K562 (cell line): ENCODE results near the gene PHC1. TPM values are rescaled to one million over a fixed set of nuclear protein-coding genes. Genes with fewer than 3 reads are reported as not detected.

ENCODE experiments used
- ATAC-seq: fragments of 200-7000 bp; cut with Tn5 transposase; 3 replicates; pipeline ENCODE4 v1.9.1; 2020; ENCODE audit warnings: moderate library complexity
- BruUV-seq: library from RNA; stranded (reverse); fragments of 400-500 nt; replicated peaks from 2 replicates; lab custom pipeline; 2021; lab: Mats Ljungman, UMichigan
- CTCF ChIA-PET: fragments of 300-600 bp; formaldehyde crosslinking; extraction: SDS; loops from one replicate; lab custom pipeline; 2021; ENCODE audit warnings: low intra/inter-chr PET ratio; lab: Yijun Ruan, JAX
- POLR2A ChIA-PET: fragments of 300-600, 350-650 bp; sonication (Branson Sonifier 250); formaldehyde crosslinking; extraction: SDS; loops from one replicate; lab custom pipeline; 2021; ENCODE audit warnings: antibody characterized with exemption, inconsistent platforms; lab: Yijun Ruan, JAX
- DNase-seq, 4 experiments: peaks; one replicate each; pipeline versions ENCODE4 v3.0.0 to v3.0.0-alpha.2; 2011 to 2018; ENCODE audit warnings: low spot score in 3 of 4, mixed read lengths in 3 of 4; ENCODE audit errors: extremely low read depth in 1 of 4
- FAIRE-seq: peaks from 2 replicates; lab custom pipeline; 2011; peaks lifted over from hg19 to GRCh38; lab: Jason Lieb, UNC
- H2AFZ ChIP-seq: 2 replicates; pipeline ENCODE4 v1.6.0; 2011; ENCODE audit warnings: low read depth, low read length, control low read depth, inconsistent platforms
- H3K27ac ChIP-seq: fragments of 200-600 bp; 3 replicates; pipeline ENCODE4 v1.8.0; 2011; ENCODE audit warnings: low read depth, mild to moderate bottlenecking, control low read depth, inconsistent platforms, low read length, moderate library complexity, mixed read lengths; ENCODE audit errors: extremely low read depth
- H3K27me3 ChIP-seq, 2 experiments: fragments of 300-600 bp in 1 of 2; 2 replicates in 1 of 2; 3 replicates in 1 of 2; pipeline versions ENCODE4 v1.6.0 to v1.8.0; 2011; ENCODE audit warnings: inconsistent platforms in 2 of 2, low read length in 2 of 2, mild to moderate bottlenecking in 1 of 2, mixed read lengths in 1 of 2, moderate library complexity in 1 of 2; ENCODE audit not compliant: control insufficient read depth in 2 of 2, insufficient read depth in 2 of 2
- H3K36me3 ChIP-seq: fragments of 300-600 bp; 3 replicates; pipeline ENCODE4 v1.8.0; 2011; ENCODE audit warnings: mild to moderate bottlenecking, low read length, inconsistent platforms; ENCODE audit not compliant: control insufficient read depth, insufficient read depth
- H3K4me1 ChIP-seq, 2 experiments: fragments of 200-600 bp in 1 of 2; replicated peaks in 1 of 2; 2 replicates in 1 of 2; 3 replicates in 1 of 2; pipeline versions ENCODE4 v1.5.1 to v1.8.0; 2011; ENCODE audit warnings: inconsistent platforms in 2 of 2, low read length in 2 of 2, mild to moderate bottlenecking in 1 of 2, mixed read lengths in 1 of 2, moderate library complexity in 1 of 2; ENCODE audit not compliant: control insufficient read depth in 2 of 2, insufficient read depth in 2 of 2
- H3K4me2 ChIP-seq: 2 replicates; pipeline ENCODE4 v1.6.1; 2011; ENCODE audit warnings: low read length, control low read depth, inconsistent platforms, mixed read lengths; ENCODE audit not compliant: insufficient read depth
- H3K4me3 ChIP-seq: fragments of 200-600 bp; sonication (generic), shearing (Covaris generic); 2 replicates; pipeline ENCODE4 v1.5.1; 2016; ENCODE audit warnings: control low read depth, inconsistent platforms
- H3K79me2 ChIP-seq: fragments of 200-600 bp; 3 replicates; pipeline ENCODE4 v1.8.0; 2011; ENCODE audit warnings: low read length, inconsistent platforms; ENCODE audit not compliant: control insufficient read depth, insufficient read depth
- H3K9ac ChIP-seq, 2 experiments: 2 replicates each; pipeline versions ENCODE4 v1.6.0 to v1.6.1; 2011; ENCODE audit warnings: low read depth in 2 of 2, low read length in 2 of 2, control low read depth in 1 of 2, inconsistent platforms in 1 of 2, mild to moderate bottlenecking in 1 of 2, mixed read lengths in 1 of 2; ENCODE audit not compliant: insufficient read depth in 1 of 2
- H3K9me1 ChIP-seq: one replicate; pipeline ENCODE4 v1.6.0; 2011; ENCODE audit warnings: inconsistent platforms, mild to moderate bottlenecking, low read length, moderate library complexity; ENCODE audit not compliant: control insufficient read depth, insufficient read depth
- H3K9me3 ChIP-seq: replicated peaks from 2 replicates; pipeline ENCODE4 v1.5.1; 2011; ENCODE audit warnings: low read depth, low read length, inconsistent platforms; ENCODE audit not compliant: control insufficient read depth, insufficient read depth
- H4K20me1 ChIP-seq: replicated peaks from 2 replicates; pipeline ENCODE4 v1.6.1; 2011; ENCODE audit warnings: low read length, inconsistent platforms, mixed read lengths; ENCODE audit not compliant: control insufficient read depth, insufficient read depth
- KDM1A ChIP-seq, 2 experiments: fragments of 450-650 bp; IDR thresholded peaks; 2 replicates each; pipeline ENCODE4 v1.6.1; 2016; ENCODE audit warnings: mild to moderate bottlenecking in 2 of 2
- MEIS2 ChIP-seq: fragments of 450-650 bp; IDR thresholded peaks from 2 replicates; pipeline ENCODE4 v1.6.1; 2014; ENCODE audit warnings: mild to moderate bottlenecking; ENCODE audit not compliant: partially characterized antibody
- TCF3 ChIP-seq: sonication (generic); formaldehyde crosslinking; IDR thresholded peaks from 2 replicates; pipeline ENCODE4 v1.4.0; 2020; ENCODE audit warnings: mild to moderate bottlenecking, missing genetic modification reagents
- WGBS: fragments of 100-300 bp; shearing (Covaris generic); methylation state at CpG from one replicate; pipeline ENCODE4 v1.1.6; 2016; ENCODE audit warnings: low coverage, mixed read lengths; ENCODE audit not compliant: insufficient coverage; ENCODE audit errors: missing lambda C conversion rate; 5-methylcytosine and 5-hydroxymethylcytosine counted together
- in situ Hi-C: fragments of 300-500 bp; cut with MboI; formaldehyde crosslinking; loops from 4 replicates; pipeline ENCODE4 v1.15.0; 2018; ENCODE audit warnings: inconsistent platforms, mixed read lengths
- intact Hi-C: fragments of 100-400 bp; cut with micrococcal nuclease; formaldehyde crosslinking; loops from 2 replicates; pipeline ENCODE4 v1.14.2; 2022
- polyA plus RNA-seq, 8 experiments: library from polyadenylated mRNA; depleted of rRNA in 4 of 8; stranded (reverse) in 5 of 8; unstranded in 3 of 8; fragments of >200 nt; fragmentation: Nextera tagmentation in 2 of 8; fragmentation: Illumina TruSeq in 1 of 8; extraction: Ambion mirVana in 2 of 8; extraction: Trizol in 1 of 8; gene quantifications; 2 replicates each; pipeline versions ENCODE4 v1.2.1 to v1.2.3, GENCODE V29; 2011 to 2014; ENCODE audit warnings: inconsistent platforms in 1 of 8, missing spikeins in 1 of 8
- total RNA-seq, 7 experiments: library from RNA; depleted of rRNA in 6 of 7; stranded (reverse); fragments of >200 nt in 6 of 7; fragmentation: Illumina TruSeq in 2 of 7; extraction: Trizol in 2 of 7; gene quantifications; 2 replicates each; pipeline versions ENCODE4 v1.2.1 to v1.2.3, GENCODE V29; 2011 to 2021; ENCODE audit warnings: low replicate concordance in 1 of 7
- TF ChIP-seq, protein P1 (sequence below): fragments of 450-650 bp; IDR thresholded peaks from 2 replicates; pipeline ENCODE4 v1.6.1; 2017; ENCODE audit warnings: antibody characterized with exemption
- TF ChIP-seq, protein P2 (sequence below): fragments of 450-650 bp; IDR thresholded peaks from 2 replicates; pipeline ENCODE4 v1.6.1; 2016
- TF ChIP-seq, protein P3 (sequence below), 2 experiments: IDR thresholded peaks in 1 of 2; conservative IDR thresholded peaks in 1 of 2; 2 replicates each; pipeline ENCODE4 v1.6.1; 2016; ENCODE audit warnings: low read depth in 2 of 2, mild to moderate bottlenecking in 1 of 2, missing compliant biosample characterization in 1 of 2, missing genetic modification characterization in 1 of 2, moderate library complexity in 1 of 2

Gene PHC1
- total and polyA plus RNA-seq, 9 of the 15 experiments (the other 6 are each of a cell fraction or from before 2014, with no cell fraction given) = 1.9 to 13.7 (median 6.9) TPM

DNA sequence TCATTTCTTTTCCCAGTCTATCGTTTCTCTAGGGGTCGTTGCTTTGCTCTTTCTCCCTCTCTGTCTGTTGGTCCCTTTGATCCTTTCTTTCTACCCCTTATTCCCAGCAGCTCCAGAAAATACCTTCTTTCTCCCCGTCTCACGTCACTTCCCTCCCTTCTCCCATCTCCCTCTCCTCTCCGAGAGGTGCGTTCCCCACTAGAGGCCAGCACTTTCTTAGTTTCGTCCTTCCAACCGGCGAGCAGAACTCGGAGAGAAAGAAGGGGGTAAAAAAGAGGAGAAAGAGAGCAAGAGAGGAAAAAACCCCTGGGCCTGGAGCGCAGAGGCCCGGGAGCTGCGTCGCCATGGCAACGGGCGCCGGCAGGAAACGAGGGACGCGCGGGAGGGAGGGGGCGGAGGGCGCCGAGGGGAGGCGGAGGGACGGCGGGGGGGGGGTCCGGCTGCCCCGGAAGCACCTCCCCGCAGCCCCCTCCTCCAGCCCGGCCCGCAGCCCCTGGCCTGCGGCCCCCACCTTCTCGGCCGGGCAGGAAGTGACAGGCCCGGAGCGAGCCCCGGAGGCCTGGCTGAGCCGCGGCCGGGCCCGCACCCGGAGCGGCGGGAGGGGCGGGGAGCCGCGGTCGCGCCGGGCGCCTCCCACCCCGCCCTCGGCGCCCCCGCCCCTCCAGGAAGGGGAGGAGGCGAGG is at the start of gene PHC1 (continued):
- TF ChIP-seq, protein P1, sequence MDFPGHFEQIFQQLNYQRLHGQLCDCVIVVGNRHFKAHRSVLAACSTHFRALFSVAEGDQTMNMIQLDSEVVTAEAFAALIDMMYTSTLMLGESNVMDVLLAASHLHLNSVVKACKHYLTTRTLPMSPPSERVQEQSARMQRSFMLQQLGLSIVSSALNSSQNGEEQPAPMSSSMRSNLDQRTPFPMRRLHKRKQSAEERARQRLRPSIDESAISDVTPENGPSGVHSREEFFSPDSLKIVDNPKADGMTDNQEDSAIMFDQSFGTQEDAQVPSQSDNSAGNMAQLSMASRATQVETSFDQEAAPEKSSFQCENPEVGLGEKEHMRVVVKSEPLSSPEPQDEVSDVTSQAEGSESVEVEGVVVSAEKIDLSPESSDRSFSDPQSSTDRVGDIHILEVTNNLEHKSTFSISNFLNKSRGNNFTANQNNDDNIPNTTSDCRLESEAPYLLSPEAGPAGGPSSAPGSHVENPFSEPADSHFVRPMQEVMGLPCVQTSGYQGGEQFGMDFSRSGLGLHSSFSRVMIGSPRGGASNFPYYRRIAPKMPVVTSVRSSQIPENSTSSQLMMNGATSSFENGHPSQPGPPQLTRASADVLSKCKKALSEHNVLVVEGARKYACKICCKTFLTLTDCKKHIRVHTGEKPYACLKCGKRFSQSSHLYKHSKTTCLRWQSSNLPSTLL = peak; percentile 22; the same call in 1 of the 2 replicates
- TF ChIP-seq KDM1A (IDR thresholded peaks at IDR 0.05) = 0 out of 4 replicates have a peak, but pooled peaks of 1 of the 2 experiments have one; percentile 7
- TF ChIP-seq, all 486 proteins: peak for 34; not testable (repeated sequence) for 452

DNA sequence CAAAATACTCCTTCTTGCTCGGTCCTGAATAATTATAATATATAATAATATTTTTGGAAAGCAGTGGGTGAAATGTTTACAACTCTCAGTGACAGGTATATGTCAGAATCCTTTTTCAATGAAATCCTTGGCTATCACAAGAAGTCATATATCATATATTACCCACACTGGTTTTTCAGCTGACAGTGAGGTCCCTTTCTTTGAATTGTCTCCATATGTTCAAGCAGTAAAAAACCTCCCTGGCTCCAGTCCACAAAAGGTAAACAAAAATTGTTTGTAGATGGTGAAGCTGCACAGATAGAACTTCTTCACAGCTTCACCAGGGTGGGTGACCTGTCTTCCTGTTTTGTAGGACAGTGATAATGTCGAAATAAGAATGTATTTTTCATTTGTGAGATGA is 47.9 kb upstream of the PHC1 start:
- H3K9me3 ChIP-seq = no peaks in the 10 kb centered on the region
- no TSS peak for BruUV-seq
- intact Hi-C loops = no loop called here
- peaks cover 0 to 6% of the 10 kb centered on the region in 2 experiments; a peak in 2 of 5 replicates for H3K4me1 ChIP-seq
- H3K9me1 ChIP-seq = no peaks in the 10 kb centered on the region
- ATAC-seq = no peak
- H2AFZ ChIP-seq = peak overlapping the region; percentile 70; the same call in 1 of the 2 replicates
- ChIA-PET CTCF (no interaction called here), POLR2A (no interaction called here)
- H3K36me3 ChIP-seq = no peaks in the 10 kb centered on the region
- no peak overlapping the region for H3K4me3 ChIP-seq
- no peak for FAIRE-seq
- no peaks in the 10 kb centered on the region for H3K27me3 ChIP-seq
- 33% methylated on average over 2 of the region's 2 CpGs for WGBS
- H3K79me2 ChIP-seq = no peaks in the 10 kb centered on the region
- no peak overlapping the region for H3K4me2 ChIP-seq
- no peak overlapping the region for H3K9ac ChIP-seq
- in situ Hi-C loops = no loop called here
- TF ChIP-seq, protein P2, sequence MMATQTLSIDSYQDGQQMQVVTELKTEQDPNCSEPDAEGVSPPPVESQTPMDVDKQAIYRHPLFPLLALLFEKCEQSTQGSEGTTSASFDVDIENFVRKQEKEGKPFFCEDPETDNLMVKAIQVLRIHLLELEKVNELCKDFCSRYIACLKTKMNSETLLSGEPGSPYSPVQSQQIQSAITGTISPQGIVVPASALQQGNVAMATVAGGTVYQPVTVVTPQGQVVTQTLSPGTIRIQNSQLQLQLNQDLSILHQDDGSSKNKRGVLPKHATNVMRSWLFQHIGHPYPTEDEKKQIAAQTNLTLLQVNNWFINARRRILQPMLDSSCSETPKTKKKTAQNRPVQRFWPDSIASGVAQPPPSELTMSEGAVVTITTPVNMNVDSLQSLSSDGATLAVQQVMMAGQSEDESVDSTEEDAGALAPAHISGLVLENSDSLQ = peak; percentile 73
- TF ChIP-seq MEIS2 = peak; percentile 85
- no peak for TF ChIP-seq TCF3 (CRISPR knock-in tag)
- TF ChIP-seq, protein P3, sequence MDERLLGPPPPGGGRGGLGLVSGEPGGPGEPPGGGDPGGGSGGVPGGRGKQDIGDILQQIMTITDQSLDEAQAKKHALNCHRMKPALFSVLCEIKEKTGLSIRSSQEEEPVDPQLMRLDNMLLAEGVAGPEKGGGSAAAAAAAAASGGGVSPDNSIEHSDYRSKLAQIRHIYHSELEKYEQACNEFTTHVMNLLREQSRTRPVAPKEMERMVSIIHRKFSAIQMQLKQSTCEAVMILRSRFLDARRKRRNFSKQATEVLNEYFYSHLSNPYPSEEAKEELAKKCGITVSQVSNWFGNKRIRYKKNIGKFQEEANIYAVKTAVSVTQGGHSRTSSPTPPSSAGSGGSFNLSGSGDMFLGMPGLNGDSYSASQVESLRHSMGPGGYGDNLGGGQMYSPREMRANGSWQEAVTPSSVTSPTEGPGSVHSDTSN (CRISPR knock-in tag; IDR thresholded peaks at IDR 0.05; ENCODE audit: low read depth) = no peak
- TF ChIP-seq, protein P3 (tag; conservative IDR thresholded peaks at IDR 0.05; ENCODE audit: low read depth) = 0 out of 2 replicates have a peak, but pooled peaks have one; percentile 23
- no peak overlapping the region for H3K27ac ChIP-seq
- H4K20me1 ChIP-seq = no peaks in the 10 kb centered on the region
- DNase-seq = no peak
